ENCODE measurements around the gene ADGRA1.
"Not testable (repeated sequence)": the region's sequence is repeated elsewhere in the genome, so short reads cannot be mapped to it uniquely, and the experiment has no call there.

ADGRA1 gene

DNA sequence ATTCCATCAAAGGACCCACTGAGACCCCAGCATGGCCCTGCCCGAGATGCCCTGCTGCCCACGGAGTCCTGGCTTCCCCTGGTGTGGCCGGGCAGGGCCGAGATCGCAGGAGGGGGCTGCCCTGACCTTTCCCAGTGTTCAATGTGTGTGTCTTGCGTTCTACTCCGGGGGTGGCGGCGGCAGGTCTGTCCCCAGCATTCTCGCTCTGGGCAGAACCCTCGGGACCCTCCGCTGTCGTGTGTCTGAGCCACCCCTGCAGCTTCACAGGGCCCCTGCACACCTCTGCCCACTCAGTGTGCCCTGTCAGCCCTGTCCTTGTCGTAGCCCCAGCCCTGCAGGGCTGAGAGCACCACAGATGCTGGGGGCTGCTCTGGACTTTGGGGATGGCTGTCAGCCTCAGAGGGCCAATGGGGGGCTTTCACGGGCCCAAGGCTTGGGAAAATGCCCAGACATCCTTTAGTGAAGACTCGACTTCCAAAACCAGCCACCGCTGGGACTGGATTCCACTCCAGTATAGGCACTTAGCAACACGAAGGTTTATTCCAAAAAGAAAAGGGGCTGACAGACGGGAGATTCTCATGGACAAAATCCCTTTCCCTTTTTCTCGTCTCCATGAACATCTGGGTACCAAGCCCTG is 42.3 kb downstream of the ADGRA1 start:
- FAIRE-seq: no peak

DNA sequence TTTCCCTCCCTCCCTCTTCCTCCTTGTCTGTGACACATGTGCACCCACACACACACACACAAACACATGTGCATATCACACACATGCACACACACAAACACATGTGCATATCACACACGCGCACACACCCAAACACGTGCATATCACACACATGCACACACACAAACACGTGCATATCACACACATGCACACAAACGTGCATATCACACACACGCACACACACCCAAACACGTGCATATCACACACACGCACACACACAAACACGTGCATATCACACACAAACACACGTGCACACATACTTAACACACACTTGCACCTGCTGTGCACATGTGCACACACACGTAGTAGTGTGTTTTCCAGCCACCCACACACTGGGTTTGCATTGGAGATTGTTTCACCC is 42.9 kb downstream of the ADGRA1 start:
- no peak for FAIRE-seq

DNA sequence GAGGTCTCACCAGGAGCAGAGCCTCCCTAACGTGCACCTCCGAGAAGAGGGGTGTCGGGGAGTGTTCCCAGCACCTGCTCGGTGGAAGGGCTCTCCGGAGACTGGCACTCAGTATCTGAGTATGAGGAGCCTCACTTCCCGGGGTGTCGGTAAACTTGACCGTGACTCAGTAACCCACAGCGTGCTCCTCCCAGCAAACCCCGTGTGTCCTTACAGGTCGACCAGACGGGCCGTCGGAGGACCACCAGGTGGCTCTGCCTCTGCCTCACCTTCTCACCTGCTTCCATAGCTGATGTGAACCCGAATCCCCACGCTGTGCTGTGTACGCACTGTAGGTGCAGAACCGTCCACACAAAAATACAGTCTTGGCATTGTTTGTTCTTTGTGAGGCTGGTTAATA is 43.3 kb downstream of the ADGRA1 start:
- FAIRE-seq: no peak

DNA sequence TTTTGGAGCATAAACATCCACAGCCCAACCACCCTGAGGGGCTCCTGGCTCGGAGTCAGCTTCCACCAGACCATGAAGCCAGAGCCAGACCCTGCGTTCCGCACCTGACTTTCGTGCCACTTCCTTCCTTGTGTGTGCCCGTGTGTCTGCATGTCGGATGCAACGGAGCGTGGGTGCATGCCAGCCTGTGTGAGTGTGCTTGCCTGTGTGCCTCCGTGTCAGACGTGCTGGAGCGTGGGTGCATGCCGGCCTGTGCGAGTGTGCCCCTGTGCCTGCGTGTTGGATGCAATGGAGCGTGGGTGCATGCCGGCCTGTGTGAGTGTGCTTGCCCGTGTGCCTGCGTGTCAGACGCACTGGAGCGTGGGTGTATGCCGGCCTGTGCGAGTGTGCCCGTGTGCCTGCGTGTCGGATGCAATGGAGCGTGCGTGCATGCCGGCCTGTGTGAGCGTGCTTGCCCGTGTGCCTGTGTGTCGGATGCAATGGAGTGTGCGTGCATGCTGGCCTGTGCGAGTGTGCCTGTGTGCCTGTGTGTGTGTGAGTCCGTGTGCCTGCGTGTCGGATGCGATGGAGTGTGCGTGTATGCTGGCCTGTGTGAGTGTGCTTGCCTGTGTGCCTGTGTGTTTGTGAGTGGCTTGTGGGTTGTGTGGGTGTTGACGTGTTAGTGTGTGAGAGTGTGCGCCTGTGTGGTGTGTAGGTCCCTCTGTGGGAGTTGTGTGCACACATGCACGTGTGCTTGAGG is 44.2 kb downstream of the ADGRA1 start:
- FAIRE-seq: no peak

DNA sequence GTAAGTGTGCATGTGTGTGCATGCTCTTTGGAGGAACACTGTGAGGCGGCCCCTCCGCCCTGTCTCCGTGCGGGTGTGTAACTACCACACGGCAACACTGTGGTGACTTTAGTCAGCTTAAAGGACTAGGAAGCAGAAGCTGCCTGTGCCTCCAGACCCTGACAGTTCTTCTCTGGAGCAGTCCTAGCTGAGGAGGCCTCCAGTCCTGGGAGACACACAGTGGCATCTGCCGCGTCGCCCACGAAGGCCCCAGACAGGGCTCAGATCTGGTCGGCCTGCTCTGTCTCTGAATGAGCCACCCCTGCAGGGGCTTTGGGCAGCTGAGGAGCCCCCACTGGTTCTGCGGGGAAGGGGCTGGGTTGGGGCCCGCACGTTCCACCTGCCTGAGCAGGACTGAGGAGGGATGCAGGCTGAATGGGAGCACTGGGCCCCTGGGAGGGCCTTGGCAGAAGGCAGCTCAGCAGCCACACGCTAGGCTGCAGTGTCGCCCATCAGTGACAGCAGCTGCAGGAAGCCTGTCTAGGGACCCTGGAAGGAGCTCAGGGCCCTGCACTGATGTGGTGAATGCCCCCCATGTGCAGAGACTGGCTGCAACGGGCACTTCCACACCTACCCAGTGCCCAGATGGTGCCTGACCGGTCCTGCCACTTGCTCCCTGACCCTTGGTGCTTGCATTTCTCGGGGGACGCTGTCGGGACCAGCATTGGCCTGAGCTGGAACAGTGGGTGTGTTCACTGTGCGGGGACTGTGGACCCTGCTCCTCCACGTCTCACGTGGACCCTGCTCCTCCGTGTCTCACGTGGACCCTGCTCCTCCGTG is 45.0 kb downstream of the ADGRA1 start:
- no peak for FAIRE-seq

DNA sequence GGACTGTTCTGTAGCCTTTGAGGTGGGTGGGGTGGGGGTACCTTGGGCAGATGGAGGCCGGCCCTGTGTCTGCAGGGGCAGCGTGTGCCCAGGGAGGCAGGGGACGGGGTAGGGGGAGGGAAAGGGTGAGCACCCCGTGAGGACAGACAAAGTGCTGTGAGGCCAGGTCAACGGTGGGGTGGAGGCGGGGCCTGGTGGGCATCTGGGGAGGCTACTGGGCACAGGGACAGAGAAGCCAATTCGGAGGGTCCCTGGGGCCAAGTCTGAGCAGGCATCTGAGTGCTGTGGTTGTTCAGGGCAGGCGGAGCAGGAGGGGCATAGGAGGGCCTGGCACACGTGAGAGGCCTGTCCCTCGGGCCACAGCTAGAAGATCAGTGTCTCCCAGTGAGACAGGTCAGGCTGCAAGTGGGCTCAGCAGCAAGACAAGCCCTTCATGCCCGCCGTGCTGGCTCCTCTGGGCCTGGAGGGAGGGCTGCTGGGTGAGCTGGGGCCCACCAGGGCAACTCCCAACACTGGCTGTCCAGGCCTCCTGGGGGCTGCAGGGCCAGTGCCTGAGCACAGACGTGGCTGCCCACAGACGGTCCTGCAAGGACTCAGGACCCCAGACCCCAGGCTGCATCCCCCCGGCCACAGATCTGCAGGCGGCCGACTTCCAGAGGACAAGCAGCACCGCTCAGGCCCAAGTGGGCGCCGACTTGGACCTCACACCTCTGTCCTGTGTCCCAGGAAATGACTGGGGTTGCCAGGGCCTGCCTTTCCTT is 45.9 kb downstream of the ADGRA1 start:
- no peak for FAIRE-seq

DNA sequence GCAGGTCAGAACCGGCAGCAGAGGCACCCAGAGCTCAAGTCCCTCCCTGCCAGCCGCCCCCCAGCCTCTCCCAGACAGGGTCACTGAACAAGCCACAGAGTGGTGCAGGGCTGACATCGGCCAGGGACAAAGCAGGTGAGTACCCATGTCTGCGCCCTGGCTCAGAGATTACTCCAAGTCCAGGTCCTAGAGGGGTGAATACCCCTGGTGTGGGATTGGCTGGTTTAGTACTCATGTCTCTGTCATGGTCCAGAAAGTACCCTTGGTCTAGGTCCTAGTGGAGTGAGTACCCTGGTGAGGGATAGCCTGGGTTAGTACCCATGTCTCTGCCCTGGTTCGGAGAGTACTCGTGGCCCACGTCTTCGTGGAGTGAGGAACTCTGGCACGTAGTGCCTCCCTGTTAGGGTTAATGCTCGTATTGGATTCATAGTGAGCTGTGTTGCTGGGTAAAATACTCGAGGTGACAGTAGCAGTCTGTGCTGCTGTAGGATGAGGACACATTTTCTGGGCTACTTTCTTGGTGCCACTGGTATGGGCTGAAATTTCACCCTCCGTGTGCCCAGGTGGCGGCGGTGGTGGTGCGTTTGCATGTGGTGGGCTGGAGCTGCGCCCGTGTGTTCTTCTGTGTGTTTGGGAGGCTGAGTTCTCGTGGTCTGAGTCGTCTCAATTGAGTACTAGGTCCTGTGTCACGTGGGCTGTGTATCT is 46.8 kb downstream of the ADGRA1 start:
- no peak for FAIRE-seq

DNA sequence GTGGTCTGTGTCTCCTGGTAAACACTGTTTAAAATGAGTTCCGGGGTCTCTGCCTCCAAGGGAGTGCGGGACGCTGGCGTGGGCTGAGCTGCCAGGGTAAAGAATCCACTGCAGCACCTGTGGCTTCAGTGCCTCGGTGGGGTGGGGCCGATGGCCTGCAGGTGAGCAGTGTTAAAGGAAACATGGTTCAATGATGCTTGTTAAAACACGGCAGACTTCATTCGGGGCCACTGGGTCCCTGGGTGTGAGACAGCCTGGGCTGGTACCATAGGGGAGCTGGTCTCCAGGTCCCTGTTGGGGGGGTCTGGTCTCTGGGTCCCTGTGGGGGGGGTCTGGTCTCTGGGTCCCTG is 47.4 kb downstream of the ADGRA1 start:
- FAIRE-seq: no peak

DNA sequence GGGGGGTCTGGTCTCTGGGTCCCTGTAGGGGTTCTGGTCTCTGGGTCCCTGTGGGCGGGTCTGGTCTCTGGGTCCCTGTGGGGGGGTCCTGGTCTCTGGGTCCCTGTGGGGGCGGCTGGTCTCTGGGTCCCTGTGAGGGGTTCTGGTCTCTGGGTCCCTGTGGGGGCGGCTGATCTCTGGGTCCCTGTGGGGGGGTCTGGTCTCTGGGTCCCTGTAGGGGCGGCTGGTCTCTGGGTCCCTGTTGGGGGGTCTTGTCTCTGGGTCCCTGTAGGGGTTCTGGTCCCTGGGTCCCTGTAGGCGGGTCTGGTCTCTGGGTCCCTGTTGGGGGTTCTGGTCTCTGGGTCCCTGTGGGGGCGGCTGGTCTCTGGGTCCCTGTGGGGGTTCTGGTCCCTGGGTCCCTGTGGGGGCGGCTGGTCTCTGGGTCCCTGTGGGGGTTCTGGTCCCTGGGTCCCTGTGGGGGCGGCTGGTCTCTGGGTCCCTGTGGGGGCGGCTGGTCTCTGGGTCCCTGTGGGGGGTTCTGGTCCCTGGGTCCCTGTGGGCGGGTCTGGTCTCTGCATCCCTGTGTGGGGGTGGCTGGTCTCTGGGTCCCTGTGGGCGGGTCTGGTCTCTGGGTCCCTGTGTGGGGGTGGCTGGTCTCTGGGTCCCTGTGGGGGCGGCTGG is 49.9 kb downstream of the ADGRA1 start:
- not testable (repeated sequence) for FAIRE-seq

DNA sequence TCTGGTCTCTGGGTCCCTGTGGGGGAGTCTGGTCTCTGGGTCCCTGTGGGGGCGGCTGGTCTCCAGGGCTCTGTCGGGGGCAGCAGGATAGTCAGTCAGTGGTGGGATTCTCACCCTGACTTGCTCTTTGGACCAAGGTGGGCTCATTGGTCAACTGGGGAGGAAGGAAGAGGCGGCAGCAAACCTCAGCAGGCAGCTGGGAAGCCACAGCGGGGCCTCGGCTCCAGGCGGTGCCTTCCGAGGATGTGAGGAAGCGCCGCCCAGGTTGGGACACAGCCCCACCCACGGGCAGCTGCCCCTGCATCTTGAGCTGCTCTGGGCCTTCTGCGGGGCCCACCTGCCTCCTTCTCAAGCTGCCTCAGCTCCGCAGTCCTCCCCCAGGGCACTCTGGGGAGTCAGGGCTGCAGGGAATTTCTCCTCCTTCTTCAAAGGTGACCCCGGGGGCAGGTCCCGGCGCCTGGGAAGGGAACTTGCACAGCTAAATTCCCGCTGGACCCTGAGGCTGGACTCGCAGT is 51.9 kb downstream of the ADGRA1 start:
- FAIRE-seq: no peak

DNA sequence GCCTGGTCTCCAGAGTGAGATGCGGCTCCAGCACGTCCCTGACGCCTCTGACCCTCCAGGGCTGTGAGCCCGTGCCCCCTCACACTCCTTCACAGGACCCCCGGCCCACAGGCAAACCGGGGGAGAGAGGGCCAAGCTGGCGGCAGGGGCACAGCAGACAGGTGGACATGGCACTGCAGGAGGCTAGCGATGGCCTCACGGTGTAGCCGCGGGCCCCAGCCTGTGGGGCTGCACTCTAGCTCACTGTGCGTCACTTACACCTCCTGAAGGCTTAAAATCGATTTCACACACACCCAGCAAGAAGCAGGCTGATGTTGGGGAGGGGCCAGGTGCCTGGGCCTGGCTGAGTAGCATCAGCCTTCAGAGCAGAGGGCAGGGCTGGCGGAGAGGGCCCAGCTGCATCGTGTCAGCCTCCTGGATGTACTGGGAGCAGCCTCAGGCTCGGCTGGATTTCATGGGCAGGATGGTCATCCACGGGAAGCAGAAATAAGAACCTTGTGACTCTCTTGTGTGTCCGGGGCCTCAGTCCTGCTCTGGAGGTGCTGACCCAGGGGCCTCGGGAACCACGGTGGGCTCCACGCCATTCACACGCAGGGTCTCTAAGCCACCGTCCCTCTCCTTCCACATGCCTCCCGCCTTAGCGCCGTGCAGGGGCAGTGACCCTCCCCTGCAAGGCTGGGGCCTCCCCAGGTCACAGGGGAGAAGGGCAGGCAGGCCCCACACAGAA is 52.9 kb downstream of the ADGRA1 start:
- no peak for FAIRE-seq

DNA sequence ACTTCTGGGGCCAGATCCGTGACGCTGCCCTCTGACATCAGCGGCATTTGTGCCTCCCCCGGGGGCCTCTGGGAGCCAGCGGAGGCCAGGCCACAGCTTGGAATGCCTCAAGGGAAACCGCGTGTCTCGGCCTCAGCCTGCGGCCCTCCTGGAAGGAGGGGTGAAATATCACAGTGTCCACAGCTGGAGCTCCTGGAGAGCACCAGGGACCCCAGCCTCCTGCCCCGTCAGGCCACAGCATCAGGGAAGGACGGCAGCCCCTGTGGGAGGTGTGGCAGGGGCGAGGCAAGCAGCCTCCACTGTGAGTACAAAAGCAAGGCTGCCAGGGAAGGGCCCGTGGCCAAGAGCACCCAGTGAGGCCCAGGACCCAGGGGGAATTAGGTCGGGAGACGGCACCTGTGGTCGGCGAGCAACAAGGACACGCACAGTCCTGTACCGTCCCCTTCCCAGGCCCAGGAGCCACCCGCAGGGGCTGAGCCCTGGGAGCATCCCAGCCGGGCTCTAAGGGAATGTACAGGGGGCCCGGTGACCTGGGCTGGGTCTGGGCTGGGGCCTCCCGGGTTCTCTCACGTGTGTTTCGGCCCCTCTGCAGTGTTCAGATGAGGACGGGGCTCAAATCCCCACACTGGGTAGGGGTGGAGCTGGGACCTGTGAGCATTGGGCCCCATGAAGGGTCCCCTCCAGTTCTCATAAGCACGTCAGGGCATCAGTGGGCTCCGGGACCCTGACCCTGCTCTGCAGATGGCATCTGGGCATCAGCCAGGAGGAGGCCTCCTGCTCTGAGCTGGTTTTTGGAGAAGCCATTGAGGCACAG is 53.6 kb downstream of the ADGRA1 start:
- FAIRE-seq: no peak

DNA sequence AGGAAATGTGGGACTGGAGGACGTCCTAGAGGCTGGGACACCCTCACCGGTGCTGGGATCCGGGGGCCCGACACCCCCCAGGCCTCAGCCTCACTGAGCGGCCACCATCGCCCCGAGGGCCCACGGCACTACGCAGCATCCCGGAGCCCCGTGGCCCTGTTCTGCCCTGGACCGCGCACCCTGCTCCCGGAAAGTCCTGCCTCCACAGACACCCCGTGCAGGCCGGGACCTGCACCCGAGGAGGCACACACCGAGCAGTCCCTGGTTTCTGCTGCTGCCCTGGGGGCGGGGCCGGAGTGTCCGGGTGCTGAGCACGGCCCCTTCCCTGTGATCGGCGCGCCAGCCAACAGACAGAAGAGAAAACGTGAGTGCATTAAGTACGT is 54.2 kb downstream of the ADGRA1 start:
- FAIRE-seq: no peak

DNA sequence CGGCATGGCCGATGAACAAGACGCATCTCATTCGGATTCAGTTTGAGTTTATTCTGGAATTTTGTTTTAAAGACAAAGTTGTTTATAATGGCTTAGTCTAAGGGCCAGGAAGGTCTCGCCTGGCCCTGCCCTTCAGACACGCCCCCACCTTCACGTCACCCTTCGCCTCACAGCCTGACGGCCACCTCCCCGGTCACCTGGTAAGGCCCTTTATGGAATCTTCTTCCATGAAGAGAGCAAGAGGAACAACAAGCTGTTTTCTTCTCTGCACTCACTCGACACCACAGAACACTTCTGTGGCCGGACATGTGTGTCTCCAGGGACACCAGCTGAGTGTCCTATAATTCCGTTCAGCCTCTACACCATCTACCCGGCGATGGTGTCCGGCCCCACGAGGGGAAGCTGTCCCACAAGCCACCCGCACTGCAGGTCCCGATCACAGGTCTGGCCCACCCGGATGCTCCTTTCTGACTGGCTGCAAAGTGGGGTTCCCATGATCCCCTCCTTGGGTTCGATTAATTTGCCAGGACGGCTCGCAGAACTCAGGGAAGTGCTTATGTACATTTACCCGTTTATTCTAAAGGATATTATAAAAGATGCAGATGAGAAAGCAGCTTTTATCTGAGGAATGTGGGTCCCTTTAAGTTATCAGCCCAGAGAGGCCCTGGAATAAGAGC is 54.9 kb downstream of the ADGRA1 start:
- FAIRE-seq: no peak

DNA sequence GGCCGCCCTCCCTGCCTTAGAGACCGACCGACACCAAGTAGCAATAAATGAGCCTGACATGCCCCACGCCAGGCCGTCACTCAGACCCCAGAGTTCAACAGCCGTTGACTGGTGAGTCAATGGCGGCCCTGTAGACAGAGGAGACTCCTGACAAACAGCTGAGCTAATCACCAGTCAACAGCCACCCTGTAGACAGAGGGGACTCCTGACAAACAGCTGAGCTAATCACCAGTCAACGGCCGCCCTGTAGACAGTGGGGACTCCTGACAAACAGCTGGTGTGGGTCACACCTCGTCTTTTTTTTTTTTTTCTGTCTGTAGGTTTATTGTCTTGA is 55.4 kb downstream of the ADGRA1 start:
- FAIRE-seq: no peak

DNA sequence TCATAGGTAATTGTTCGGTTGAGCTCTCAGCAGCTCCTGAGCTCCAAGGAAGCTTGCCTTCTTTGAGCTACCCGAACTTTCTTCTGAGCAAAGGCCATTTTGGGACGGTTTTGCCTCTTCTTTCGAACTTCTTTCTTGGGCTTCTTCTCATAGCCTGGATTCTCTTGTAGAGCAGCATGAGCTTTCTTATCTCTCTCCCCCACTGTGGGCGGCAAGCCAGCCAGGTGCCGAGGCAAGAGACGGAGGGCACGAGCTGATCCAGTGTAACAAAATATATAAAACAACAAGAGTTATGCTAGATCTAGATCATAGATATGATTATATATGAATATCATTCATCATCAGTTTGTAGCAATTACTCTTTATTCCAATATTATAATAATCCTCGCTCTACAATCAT is 55.8 kb downstream of the ADGRA1 start:
- no peak for FAIRE-seq

DNA sequence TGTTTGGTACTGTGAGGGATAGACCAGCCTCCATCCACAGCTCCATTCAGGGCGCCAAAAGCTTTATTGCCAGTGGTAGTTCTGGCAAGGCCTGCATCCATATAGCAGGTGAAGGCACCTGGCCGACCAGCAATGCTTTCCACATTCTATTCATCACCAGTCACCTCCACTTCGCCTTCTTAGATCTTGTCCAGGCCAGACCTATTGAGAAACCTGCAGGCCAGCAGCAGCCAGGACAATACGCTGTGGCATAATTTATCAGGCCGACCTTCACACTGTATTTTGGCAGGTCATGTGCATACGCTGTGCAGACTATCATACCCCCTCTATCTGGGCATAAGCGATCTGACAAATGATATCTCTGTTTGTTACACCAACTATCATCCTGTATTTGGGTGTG is 57.0 kb downstream of the ADGRA1 start:
- no peak for FAIRE-seq

DNA sequence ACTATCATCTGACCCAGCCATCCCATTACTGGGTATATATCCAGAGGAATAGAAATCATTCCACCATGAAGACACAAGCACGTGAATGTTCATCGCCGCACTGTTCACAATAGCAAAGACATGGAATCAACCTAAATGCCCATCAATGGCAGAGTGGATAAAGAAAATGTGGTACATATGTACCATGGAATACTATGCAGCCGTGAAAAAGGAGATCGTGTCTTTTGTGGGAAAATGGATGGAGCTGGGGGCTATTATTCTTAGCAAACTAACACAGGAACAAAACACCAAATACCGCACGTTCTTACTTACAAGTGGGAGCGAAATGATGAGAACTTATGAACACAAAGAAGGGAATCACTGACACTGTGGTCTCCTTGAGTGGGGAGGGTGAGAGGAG is 62.5 kb downstream of the ADGRA1 start:
- no peak for FAIRE-seq

DNA sequence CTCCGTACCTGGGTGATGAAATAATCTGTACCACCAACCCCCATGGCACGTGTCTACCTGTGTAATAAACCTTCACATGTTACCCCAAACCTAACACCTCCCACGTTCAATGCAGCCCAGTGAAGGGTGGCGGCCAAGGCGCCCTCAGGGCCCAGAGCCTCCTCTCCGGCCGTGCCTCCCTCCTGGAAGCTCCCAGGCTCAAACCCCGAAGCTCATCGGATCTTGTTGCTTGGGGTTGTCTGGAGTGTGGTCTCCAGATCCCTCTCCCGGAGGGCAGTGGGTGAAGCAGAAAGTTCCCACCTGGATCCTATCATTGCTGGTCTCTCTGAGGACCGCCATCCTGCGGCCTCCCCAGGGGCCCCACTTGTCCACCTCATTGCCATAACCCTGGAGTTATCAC is 62.9 kb downstream of the ADGRA1 start:
- FAIRE-seq: no peak

DNA sequence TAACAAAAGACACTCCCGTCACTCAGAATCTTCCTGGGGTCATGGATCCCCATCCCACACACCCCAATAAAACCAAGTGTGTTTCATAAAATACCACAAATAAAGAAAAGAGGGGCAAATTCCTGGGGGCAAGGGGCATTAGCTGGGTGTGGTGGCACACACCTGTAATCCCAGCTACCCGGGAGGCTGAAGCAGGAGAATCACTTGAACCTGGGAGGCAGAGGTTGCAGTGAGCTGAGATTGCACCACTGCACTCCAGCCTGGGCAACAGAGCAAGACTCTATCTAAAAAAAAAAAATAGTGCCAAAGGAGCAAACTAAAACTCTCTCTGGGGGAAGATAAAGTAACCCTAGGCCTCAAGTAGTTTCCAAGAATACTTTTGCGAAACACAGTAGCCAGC is 63.3 kb downstream of the ADGRA1 start:
- FAIRE-seq: not testable (repeated sequence)

Measured in TTC549 (cell line).